SK-MEL-5 (cell line): ENCODE results near the gene STPG1. TPM values are rescaled to one million over a fixed set of nuclear protein-coding genes. Genes with fewer than 3 reads are reported as not detected.

ENCODE experiments used
- DNase-seq: peaks from one replicate; pipeline ENCODE4 v3.0.0-alpha.2; 2016; ENCODE audit warnings: low read depth, low spot score
- in situ Hi-C: cut with HindIII; loops from 2 replicates; pipeline ENCODE4 v1.10.0; 2016; ENCODE audit warnings: low sequenced_read_pairs, high pct_unique_total_duplicates, low pct_unique_long_range_greater_than_20kb
- total RNA-seq: library from RNA; depleted of rRNA; stranded (reverse); fragments of >200 nt; shearing (Covaris generic); gene quantifications from 2 replicates; pipeline ENCODE4 v1.2.3, GENCODE V29; 2014

The STPG1 gene
- total RNA-seq, 1 experiment from 2014 or later = 5.5 TPM

DNA sequence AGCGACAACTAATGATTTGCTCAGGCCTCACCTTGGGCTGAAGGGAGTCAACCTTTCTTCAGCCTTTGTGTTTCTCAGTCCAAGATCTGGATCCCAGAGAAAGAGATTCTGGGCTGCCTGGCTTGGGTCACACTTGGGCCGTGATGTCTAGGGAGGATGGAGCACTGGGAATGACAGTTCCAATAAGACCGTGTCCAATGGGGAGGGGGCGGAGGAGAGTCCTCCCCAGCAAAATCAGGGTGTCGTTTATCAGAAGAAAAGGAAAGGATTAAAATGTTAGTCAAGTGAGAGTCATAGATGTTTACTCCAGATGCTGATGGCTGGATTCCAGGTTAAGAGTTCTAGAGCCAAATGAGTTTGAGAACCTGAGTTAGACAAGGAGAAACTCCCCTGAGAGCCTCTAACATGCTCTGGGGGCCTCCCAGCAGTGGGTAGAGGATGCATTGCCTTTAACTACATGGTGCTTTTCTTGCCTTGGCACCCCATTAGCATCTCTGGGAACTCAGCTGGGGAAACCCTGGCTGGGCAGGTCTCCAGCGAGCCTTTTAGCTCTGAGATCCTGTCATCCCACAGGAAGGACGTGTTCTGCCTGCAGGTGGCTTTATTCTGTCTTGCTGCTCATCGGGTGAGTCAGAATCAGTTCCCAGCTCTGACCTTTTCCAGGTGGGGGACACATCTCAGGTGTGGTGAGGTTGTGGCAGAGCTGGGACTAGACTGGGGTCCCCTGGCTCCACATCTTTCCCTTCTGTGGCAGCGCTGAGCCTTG is 24.2 kb upstream of the STPG1 start:
- no peak for DNase-seq
- in situ Hi-C loops = no loop called here

DNA sequence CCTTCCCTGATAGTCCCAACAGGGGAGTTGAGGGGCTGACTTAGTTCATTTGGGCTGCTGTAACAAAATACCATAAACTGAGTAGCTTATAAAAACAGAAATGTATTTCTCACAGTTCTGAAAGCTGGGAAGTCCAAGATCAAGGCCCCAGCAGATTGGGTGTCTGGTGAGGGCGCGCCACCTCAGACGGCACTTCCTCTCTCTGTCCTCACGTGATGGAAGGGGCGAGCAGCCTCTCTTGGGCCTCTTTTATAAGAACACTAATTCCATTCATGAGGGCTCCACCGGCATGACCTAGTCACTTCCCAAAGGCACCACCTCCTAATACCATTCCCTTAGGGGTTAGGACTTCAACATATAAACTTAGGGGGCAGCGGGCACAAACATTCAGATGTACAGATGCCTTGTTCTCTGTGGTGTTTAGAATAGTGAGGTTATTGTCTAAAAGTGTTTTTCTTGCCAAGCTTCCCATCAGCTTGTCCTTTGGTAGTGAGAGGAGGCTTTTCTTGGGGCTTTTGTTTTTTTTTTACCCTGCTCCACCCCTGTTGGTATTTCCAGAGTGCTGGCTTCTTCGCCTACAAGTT is 22.3 kb upstream of the STPG1 start:
- peak; percentile 99 for DNase-seq
- in situ Hi-C loops = no loop called here

DNA sequence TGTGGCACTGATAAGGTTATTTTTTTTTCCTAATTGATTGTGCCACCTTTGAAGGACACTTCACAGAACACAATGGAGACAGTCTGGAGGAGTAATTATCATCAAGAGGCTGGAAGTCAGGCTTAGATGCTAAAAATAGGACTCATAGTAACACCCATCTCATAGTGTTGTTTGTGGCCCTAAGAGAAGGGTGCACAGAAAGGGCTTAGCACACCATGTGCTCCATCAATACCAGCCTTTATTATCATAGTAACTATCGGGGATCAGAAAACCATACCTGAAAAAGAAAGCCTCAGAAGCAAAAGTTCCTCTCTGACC is 13.9 kb upstream of the STPG1 start:
- in situ Hi-C loops = no loop called here
- no peak for DNase-seq

DNA sequence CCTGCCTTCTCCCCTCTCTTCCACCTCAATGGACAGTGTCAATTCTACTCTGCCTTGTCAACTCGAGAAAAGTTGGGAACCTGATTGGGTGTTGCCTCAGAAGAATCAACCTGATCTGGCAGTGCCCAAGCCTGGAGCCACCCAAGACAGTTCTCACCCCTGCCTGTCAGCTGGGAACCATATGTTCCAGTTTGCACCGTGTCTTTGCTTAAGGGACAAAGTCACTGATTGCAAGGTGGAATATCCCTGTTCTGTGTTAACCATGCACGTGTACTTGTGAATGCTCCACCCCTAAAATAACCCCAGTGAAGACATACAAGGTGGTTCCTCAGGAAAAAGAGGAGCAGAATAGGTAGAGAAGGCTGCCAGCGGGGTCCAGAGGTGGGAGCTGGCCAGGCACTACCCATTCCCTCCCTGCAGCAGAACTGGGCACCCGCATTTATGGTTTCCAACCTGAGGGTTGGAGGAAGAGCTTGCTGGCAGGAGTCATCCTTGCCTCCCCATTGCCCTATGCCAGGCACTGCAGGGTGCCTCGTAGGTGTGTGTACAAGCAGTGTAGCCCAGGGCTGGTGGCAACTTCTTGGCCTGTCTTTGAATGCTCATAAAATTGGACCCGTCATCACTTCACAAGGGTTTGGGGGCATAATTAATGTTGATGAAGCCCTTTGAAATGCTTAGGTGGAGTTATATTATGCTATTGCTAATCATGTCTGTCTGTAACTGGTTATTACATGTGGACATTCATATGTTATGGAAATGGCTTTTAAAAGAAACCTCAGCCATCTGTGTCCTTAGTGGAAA is 13.4 kb upstream of the STPG1 start:
- no peak for DNase-seq
- in situ Hi-C loops = no loop called here

DNA sequence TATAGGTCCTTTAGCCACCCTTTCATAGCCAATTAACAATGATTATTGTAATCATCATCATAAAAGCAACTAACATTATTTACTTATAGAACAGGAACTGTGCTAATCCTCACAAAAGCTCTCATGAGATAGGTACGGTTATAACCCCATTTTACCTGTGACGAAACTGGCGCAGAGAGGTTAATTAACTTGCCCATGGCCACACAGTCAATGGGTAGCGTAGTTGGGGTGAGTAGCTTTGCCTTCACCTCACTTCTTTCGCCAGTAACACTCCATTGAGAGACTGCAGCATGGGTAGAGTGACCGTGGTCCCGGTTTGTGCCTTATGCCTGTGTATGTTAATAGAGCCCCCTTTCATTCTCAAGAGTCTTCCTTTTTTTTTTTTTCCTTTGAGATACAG is 12.3 kb upstream of the STPG1 start:
- no peak for DNase-seq
- in situ Hi-C loops = no loop called here

DNA sequence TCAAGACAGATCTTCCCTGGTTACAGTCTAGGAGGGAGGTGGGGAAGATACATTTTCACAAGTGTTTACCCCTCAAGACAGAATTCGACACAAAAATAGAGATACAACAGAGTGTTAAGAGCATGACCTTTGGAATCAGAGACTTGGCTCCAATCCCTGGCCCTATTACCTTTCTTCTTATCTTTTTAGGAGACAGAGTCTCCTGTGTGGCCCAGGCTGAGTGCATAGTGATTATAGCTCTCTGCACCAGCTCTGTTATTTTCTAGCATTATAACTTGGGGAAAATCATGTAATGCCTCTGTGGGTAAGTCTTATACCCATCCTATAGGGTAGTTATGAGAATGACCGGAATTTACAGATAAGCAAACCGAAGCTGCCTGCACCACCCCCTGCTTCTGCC is 11.9 kb upstream of the STPG1 start:
- DNase-seq = no peak
- in situ Hi-C loops = no loop called here

DNA sequence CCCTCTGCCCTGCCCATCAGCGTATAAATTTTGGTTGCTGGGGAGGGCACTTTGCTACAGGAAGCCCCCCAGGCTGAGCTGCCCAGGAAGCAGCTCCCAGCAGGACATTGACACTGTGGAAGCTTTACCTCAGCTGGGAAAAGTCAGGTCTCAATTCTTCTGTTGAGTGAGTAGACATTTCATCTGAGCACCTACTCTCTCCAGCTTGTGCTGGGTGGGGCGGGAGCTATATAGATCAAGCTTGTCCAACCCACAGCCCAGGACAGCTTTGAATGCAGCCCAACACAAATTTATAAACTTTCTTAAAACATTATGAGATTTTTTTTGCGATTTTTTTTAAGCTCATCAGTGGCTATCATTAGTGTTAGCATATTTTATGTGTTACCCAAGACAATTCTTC is 11.4 kb upstream of the STPG1 start:
- in situ Hi-C loops = no loop called here
- DNase-seq = no peak

DNA sequence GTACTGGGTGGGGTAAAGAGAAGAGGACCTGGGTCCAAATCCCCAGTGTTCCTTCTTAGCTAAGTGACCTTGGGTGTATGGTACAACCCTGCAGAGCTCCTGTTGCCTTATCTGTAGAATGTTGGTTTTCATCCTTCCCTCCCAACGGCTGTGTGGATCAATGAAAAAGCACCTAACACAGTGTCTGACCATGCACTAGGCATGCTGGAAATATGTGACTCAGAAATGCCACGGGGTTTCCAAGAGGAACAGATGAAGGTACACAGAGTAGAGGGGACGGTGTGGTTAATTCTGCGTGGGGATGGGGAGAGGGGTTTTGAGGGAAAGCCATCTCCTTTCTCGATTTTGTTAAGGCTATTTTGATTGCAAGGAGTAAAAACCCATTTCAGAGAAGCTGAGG is 10.6 kb upstream of the STPG1 start:
- in situ Hi-C loops = no loop called here
- DNase-seq = no peak

DNA sequence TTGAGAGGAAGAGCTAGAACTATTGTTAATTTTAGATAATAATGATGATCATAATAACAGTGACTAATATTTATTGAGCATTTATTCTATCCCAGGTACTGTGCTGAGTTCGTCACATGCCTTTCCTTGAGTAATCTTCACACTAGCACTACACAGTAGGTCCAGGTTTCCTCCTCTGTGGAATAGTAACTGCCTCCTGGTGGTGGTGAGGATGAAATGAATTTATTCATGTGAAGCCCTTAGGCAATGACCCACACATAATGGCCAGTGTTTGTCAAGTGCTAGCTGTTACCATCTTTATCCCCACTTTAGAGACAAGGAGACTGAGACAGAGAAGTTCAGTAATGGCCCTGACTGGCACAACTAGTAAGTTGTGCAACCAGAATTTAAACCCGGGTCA is 7.9 kb upstream of the STPG1 start:
- in situ Hi-C loops = no loop called here
- DNase-seq = peak; percentile 56

DNA sequence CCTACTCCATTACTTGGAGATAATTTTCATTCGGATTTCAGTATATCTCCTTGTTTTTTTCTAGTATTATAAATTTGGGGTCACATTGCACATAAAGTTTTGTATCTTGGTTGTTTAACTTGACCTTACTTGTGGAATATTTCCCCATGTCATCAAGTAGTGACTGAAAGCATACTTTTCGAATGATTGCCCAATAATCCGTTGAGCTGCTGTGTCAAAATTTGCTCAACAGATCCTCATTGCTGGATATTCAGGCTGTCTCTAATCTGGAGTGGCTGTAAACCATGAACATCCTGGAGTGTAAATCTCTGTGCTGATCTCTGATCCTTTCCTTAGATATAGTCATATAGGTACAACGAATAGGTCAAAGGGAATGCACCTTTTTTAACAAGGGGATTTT is 7.0 kb upstream of the STPG1 start:
- in situ Hi-C loops = no loop called here

DNA sequence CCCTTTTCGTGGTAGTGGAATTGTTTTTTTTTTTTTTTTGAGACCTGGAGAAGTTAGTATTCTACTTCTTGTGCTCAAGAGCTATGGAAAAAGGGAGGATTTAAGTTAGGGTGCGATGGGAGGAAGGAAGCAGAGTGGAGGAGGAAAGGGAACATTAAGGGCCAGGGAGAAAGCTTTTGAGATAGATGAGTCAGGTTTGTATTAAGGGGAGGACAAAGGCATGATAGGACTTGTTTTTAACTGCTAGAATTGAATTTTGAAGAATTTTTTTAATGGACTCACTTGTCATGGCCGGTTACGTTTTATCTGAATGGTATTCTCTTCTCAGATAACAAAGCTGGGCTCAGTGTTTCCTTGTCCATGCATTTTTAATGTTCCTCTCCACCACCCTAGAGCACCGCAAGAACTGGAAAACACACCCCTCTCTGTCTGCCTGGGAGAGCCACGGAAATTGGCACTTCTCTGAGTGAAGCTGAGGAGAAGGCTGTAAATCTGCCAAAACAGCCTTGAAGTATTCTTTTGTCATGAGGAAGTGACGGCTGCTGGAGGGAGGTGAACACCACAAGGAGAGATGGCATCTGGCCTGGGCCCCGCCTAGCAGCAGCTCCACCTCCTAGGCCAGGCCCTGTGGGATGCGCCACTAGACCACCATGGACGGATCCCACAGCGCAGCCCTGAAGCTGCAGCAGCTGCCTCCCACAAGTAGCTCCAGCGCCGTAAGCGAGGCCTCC is 5.5 kb upstream of the STPG1 start:
- DNase-seq = peak; percentile 91
- in situ Hi-C loops = no loop called here

More for the DNA sequence above, 7.0 kb upstream of the STPG1 start:
- no peak for DNase-seq

DNA sequence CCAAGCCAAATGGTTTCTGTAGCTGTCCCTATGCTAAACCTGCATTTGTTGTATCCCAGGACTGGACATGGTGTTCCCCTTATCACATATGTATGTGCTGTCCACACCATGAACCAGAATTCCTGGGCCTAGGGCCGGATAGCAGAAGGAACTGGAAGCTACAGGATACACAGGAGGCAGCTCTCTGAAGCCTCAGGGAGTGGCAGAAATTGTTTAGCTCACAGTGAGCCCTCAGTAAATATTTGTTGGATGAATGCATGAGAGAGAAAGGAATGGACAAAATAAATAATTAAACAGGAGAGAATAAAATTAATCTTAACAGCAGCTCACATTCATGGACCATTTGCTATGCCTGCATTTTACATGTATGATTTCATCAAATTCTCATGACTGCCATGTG is 4.1 kb upstream of the STPG1 start:
- in situ Hi-C loops = no loop called here
- no peak for DNase-seq

DNA sequence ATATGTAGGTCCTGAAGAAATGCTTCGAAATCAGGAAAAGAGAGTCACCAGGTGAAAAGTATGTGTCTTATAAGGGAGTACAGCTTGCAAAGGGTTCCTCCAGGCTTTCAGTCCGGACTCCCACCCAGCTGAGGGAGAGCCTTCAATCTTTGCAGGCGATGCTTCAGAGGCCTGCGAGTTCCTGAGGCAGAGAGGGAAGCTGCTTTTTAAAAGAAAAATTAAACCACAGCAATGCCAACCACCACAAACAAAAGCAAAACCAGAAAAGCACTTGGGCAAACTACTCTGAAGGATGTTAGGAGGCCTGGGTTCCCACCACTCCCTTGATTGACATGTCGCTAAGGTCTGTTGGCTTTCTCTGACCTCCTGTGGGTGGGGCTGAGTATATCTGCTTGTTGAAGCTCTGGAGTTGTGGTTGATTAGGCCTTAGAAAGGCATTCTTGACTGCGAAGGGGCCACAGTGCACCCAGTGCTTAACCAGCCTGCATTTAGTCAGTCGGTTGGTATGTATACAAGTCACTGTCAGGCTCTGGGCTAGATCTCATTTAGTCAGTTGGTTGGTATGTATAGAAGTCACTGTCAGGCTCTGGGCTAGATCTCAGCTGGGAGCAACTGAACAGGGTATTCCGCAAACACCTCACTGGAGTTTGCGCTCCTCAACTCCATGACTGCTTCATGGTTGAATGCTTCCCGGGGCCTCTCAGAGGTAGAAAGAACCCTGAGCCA is 3.2 kb upstream of the STPG1 start:
- no peak for DNase-seq
- in situ Hi-C loops = no loop called here

DNA sequence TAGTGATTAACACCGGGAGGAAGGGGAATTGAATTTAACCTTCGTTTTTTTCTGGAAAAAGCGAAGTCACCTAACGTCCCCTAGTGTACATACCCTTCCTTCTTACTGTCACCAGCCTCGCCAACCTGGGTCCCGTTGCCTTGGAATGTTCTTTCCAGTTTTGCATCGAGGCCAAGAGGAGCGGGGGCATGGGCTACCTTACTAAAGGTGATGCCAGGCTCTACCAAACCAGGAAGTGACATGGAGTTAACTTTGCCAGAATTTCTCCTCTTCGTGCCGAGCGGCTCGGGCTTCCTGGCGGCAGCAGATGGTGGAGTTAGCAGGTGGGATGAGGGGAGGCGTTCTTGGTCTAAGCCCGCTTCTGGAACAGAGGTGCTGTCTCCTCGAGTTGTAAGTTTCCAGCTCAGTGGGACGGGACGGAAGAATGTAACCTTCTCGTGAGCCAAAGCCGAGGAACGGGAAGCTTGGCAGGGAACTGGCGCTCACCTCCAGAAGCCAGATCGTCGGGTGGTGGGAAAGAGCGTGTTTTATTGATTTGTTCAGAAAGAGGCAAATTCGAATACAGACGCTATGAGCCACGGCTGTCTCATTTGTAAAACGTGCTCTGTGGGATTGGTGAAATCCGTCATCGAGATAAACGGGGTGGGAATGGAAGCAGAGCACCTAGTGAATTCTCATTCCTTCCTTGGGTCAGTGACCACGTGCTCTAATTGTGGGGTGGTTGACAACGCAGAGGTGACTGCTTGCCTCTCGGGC is 2.5 kb upstream of the STPG1 start:
- no peak for DNase-seq
- in situ Hi-C loops = no loop called here

DNA sequence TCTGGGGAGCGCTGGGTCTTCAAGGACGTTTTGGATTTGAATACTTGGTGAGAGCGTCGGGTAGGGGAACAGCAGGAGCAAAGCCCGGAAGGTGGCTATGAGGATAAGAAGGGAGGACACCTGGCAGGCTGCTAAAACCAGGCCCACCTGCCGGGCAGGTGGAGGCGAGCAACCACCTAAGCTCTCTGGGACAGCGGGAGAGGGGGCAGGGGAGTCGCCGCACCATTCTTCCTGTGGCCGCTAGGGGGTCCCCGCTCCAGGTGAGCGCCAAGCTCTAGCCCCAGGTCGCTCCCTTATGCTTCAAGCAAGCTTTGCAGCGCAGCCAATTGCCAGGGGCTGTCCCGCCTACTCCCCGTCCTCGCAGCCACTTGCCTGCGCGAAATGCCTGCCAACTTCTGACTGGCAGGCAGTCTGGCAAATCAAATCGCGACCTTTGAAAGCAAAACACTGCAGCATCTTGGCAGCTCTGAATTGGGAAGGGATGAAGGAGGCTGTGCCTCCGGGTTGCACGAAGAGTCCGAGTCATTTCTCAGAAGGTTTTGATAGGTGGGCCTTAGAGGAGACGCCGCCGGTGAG is 1.8 kb upstream of the STPG1 start, which contains the start of gene NIPAL3:
Gene NIPAL3, plus strand, starts transcription at position 469 of the 576 bp plus-strand sequence. CDS start 3,746 bp downstream, outside the sequence.
- peak; percentile 98 for DNase-seq
- in situ Hi-C loops = no loop called here

DNA sequence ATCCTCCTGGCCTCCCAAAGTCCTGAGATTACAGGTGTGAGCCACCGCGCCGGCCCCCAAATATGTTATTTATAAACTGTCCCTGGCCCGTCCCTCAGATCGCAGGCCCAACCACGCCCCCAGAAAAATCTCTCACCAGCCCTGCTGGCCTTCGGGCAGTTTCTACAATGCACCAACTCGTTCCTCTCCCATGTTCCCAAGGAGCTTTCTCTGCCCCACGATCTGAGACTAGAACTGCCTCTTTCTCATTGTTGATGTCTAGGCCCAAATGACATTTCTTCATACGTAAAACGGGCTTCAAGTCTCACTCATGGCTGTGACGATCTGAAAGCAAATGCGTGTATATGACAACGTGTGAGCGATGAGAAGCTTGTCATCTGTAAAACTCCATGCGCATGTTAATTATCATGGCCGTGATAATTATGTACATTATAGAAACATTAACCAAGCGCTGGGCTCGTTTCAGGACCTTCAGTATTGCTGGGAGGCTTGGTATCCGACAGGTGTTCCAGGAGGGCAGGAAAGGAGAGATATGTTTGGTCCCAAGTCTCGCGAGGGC is 1.3 kb upstream of the STPG1 start:
- in situ Hi-C loops = no loop called here
- DNase-seq = no peak
